HG02852 (cell line): ENCODE measurements around the gene NAA40.

Experiments
- ATAC-seq: cut with Tn5 transposase; IDR thresholded peaks from one replicate; pipeline ENCODE4 v1.9.1; 2021; ENCODE audit warnings: mild to moderate bottlenecking, moderate library complexity; ENCODE audit not compliant: unreplicated experiment

NAA40 gene

DNA sequence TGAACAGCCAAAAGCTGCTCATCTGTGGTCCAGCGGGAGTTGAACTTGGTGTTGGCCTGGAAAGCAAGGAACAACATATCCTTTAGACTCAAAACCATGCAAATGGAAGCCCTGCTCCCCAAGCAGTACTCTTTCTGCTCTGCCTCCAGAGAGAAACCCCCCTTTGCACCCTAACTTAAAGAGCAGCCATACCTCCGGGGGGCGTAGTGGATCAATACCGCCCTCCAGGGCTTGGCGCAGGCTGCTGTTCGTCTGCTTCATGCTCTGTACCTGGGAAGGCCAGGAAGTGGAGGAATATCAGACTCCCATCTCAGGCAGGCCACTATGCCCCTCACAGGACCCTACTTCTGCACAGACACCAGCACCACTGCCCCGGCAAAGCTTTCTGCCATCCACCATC lies 26.1 kb upstream of the NAA40 start:
- no peak for ATAC-seq

DNA sequence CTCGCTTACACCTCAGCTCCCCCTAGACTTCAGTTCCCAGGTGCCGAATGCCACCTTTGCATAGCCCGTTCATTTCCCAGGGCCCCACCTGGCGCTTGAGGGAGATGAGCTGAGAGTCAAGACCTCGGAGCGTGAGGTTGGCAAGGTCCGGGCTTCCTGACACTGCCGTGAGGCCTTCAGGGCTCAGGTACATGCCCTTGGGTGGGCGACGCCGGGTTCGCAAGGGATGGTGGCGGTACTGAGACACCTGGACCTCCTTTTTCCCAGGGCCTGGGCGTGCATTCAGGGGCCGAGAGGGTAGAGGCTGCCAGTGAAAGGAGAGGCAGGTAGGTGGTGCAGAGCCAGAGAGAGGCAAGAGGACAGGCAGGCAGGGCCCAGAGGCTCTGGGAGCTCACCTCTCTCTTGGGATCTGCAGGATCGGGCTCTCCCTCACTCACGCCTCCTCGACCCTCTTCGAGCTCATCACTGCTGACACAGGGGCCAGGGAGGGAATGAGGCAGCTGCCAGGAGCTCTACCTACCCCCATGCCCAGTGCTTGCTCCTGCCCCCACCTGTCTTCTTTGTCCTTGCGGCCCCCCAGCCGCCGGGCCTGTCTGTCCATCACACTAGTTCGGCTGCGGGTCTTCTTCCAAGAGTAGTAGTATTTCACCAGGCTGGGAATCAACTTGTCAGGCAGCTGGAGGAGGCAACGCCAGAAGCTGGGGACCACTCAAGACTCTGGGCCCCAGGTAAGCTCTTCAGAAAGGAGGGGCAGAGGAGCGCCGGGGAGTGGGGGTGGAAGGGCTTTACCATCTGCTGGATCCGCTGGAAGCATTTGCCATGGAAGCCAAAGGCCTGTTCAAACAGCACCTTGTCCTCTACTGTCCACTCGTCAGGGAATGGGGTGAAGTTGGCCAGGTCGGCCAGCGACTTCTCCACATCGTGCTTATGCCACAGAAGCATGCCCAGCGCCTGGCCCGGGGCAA lies 24.7 kb upstream of the NAA40 start:
- ATAC-seq, result no peak

DNA sequence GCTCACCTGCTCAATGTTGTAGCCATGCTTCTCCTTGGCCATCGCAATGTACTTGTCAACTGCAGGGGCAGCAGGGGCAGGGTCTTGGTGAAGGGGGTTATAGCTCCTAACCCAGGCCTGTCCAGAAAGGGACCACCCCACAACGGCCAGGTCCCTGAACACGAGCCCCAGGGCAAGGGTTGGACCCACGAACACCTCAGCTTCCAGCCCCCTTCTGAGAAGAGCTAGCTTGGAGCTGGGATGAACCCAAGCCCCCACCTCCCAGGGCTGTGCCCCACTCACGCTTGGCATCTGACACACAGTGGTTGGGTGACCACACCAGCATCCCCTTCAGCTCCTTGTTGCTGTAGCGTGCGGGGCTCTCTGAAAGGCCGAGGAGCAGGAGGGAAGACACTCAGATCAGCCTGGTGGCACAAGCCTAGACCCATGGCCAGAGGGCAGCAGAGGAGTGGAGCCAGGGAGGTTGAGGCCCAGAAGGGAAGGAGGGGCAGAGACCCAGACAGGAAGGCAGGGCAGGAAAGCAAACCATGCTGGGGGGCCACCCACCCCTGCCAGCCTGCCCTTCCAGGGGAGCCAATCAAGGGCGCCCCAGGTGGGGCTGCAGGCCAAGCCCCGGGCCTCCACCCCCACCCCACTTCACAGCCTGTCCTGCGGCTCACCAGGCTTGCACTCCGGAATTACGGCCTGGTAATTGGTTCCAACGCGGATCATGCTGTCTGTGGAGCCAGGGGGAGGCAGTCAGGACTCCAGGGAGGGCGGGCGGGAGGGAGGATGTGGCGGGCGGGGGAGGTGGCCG lies 23.7 kb upstream of the NAA40 start:
- ATAC-seq, result no peak

DNA sequence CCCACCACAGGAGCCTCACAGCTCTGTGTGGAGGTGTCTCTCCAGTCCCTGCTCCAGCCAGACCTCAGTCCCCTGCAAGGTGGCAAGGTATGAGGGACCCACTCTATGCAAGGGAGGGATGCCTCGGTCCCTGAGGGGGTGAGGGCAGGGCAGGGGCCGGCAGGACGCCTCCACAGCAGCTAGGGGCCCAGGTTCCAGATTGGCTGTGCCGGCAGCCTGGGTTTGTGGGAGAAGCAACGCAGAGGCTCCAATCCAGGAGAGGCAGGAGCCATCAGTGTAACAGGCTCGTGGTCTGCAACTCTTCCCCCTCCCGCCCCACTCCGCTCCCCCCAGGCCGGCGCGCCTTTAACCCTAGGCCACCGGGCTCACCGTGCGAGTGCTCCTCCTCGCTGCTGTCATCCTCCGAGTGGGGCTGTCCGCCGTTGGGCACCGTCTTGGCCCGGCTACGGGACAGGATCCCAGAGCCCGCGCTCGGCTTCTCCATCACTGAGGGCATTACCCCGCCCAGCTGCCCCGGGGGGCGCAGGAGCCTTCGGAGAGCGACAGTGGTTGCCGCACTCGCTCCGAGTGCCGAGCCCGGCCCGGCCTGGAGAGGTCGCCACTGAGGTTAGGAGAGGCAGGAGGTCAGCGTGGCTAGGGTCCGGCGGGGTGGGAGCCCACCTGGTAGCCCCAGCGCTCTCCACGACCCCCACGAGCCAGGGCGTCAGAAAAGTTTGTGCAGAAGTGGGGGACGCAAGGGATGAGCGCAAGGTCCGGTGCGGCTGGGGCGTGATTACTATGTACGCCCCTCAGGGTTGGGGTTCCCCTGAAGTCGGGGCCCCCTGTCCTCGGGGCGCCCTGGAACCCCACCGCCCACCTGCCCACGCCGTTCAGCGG lies 22.6 kb upstream of the NAA40 start:
- ATAC-seq, result no peak

DNA sequence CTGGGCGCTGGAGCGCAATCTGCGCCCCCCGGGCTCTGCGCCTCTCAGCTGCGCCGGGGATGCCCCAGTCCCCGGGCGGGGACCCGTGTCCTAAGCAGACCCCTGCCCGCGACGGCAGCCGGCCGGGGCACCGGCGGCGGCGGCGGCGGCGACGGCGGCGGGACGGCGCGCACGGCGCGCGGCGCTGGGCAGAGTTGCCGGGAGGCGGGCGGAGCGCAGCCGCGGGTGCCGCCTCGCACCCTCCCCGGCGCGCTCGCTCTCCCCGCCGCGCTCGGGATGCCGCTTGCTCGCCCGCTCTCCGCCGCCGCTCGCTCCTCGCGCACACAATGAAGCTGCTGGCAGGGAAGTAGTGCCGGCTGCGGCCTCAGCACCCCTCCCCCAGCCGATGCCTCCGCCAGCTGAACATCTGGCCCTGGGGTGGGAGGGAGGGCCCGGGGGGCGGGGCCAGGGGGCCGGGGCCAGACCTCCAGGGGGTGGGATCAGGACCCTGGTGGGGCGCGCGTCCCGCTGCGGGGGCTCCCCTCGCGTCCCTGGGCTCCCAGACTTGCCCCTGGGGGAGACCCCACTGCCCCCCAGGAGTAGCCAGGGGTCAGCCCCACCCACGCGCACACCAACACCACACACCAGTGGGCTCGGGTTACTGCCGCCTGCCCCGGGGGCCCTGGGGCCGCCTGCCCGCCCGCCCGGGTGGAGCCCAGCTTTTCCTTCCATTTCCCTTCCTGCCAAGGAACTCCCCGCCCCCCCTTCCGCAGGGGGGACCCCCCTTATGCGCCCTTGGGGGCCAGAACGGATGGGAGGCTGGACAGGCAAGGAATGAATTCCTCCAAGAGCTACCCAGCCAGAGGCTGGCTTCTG lies 21.7 kb upstream of the NAA40 start, which contains the start of gene RCOR2:
RCOR2 (minus strand) TSS at position 328 of the 855 bp plus-strand sequence. CDS start 708 bp downstream, outside the sequence.
- no peak for ATAC-seq

DNA sequence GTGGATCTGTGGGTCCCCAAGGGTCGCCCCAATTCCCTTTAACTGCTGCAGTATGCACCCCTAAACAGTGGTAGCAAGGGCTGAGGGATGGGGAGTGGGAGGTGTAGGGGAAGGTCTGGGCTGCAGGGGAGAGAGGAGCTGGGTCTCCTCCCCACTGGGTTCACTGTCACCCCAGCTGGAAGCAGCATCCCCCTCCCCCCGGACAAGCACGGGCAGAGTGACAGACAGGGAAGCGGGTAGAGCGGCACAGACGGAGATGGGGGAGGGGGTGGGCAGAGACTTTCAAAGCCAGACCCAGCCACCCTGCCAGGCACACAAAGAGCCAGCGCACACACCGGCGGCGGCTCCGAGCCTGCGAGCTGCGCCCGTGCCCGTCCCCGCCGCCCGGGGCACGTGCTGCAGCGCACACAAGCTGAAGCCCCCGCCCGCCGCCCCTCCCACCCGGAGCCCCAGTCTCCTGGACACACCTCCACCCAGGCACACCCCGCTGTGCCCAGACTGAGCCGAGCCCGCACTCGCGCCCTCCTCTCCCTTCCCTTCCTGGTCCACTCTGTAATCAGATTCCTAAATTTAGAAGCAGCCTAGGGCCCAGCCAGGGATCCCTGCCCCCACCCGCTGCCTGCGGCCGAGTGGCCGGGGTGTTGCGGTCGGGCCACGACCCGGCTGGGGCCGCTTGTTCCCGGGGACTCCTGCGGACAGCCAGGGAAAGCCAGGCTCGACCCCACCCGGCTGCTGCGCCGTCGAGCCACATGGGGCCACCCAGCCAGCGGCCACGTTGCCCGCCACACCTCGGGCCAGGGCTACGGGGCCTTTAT lies 20.9 kb upstream of the NAA40 start:
- no peak for ATAC-seq

DNA sequence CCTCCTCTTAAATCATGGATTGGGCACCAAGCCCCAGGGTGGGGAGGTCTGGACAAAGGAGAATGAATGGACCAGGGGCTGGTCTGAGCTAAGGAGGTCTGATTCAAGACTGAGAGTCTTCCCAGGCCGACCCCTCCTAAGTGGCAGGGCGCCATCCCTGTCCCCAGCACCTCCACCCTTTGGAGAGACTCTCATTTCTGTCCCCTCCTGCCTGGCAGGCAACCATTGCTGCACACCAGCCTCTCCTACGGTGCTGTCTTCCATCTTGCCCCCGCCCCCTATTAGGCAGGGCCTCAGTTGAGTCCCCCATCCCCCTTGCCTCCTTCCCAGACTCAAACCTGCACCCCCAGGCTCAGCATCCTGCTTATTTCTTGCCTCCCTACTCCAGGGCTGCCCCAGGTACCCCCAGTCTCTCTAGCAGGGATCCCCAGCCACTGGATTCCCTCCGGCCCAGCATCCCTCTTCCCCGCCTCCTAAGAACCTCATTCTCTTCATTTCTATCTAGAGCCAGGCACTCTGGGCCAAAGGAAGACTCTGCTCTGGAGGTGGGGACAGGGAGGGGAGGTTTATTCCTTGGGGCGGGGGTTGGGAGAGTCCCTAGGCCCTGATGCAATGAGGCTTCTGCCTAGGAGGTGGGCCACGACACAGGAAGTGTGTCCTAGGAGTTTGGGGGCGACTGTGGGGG lies 20.2 kb upstream of the NAA40 start:
- no peak for ATAC-seq

DNA sequence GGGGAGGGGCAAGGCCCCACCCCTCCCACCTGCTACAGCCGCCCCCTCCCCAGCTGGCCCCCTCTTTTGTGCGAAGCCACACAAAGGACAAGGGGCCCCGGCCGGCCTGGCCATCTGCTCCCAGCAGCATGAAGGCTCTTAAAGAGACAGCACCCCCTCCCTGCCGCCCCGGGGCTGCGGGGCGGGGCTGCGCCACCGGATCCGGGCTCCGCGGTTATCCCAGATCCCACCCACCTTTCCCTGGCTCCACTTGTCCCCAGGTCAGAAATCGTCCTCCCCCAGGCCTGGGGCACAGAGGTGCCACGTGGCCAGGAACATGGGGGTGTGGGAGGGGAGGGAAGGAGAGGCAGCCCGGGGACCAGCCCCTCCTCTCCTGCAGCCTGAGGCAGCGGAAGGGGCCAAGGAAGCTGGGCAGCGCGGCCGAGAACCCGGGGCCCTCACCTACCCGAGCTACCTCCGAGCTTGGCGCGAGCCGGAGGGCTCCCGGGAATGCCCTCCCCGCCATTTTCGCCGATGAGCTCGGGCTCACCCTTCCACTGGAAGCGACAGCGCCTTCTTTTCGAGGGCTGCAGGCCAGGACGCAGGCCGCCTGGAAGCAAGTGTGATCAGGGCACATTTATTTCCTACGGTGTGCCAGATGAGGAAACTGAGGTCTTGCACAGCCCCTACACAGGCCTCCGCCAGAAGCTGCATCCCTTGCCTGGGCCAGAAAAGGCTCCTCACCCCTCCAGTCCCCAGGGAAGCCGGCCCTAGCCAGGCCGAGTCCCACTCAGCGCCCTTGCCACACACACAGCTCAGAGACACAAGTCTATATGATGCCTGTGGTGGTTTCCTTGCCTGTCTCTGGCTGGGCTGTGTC lies 19.3 kb upstream of the NAA40 start:
- no peak for ATAC-seq

DNA sequence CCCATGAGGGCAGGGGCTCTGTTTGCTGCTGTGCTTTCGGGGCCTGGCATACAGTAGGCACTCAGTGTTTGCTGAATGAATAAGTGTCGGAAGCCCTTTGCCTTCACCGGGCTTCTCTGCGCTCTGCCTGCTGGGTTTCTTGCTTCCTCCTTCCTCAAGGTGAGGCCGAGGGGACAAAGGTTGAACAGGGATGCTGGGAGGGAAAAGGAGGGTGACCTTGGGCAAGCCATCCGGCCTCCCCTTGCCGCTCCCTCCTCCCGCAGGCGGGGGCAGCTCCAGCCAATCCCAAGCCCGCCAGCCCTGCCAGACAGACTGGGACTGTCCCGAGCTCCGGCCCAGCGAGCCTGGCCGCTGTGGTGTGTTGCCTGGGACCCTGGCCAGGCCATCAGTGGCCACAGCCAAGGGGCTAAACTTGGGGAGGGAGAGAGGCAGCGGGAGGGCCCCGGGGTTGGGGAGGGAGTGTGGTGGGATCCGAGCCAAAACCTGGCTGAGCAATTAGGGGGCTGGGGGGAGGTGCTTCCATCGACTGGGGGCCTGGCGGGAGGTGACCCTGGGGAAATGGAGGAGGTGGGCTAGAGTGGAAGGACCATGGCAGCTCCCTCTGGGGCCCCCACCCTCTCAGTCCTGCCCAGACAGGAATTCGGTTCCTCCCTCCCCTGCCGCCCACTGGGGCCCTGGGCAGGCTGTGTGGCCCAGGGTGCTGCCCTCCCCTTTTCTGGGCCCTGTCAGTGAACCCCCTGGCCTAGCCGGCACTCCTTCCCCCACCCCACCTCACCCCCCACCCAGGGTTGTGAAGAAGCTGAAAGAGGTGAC lies 18.5 kb upstream of the NAA40 start:
- ATAC-seq, result no peak

DNA sequence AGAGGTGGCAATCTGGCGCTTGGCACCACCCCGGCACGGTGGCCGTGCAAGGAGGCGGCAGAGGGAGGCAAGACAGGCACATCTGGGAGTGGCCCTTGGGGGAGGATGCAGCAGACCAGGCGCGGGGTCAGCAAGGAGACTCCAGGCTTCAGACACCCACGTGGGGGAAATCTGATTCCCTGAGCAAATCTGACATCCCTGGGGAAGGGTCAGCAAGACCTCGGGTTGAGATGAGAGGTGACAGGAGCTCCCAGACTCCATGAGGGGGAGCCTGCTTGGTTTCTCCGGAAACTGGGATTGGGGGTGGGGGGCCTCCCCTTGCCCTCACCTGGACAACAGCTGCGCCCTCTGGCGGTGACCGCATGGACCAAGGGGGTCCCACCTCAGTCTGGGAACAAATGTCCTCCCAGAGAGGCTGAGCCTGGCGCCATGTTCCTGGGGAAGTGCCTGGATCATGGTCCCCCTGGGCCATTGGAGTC lies 17.8 kb upstream of the NAA40 start:
- ATAC-seq, result no peak

DNA sequence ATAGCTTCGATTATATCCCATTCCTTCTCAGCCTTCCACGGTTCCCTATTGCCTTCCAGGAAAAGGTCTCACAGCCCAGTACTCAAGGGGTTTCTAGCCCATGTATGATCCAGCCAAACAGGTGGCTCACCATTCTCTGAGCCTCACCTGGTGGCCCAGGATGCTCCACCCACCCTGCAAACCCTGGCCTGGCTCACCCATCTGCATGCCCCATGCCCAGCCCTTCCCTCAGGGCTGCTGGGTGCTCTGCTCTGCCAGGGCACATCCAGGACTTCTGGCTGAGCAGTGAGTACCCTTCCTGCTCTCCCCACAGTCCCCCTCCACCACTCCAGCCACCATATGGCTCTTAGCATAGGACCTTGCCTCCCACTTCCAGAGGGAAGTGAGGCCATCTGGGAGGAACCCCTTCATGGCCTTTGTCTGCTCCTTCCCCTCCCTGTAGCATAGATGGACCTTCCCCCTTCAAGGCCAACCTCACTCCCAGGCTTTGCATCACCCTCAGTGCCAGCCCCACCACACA lies 16.1 kb upstream of the NAA40 start:
- no peak for ATAC-seq

DNA sequence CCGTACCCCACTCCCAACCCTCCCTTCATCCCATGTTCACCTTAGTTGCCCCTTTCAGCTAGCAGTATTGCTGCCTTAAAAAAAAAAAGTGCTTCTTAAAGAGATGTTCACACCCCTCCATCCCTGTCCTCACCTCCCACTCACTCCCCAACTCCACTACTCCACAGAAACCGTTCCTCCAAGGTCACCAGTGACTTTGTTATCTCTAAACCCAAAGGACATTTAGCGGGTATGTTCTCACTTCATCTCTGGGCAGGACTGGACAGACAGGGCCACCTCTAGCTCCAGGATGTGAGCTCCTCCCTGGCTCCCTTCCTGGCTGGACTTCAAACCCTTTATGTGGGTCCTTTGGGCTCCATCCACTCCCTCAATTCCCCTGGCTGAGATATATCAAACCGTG lies 15.5 kb upstream of the NAA40 start:
- ATAC-seq, result no peak

DNA sequence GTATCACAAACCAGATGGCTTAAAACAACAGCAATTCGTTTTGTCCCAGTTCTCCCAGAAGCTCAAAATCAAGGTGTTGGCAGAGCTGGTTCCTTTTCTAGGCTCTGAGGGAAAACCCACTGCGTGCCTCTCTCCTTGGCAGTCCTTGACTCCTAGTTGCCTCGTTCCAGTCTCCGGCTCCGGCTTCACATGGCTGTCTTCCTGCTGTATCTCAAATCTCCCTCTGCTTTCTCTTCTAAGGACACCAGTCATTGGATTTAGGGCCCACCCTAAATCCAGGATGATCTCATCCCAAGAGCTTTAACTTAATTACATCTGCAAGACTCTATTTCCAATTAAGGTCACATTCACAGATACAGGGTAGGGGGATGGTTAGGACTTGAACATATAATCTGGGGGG lies 9.2 kb upstream of the NAA40 start:
- ATAC-seq, result no peak

DNA sequence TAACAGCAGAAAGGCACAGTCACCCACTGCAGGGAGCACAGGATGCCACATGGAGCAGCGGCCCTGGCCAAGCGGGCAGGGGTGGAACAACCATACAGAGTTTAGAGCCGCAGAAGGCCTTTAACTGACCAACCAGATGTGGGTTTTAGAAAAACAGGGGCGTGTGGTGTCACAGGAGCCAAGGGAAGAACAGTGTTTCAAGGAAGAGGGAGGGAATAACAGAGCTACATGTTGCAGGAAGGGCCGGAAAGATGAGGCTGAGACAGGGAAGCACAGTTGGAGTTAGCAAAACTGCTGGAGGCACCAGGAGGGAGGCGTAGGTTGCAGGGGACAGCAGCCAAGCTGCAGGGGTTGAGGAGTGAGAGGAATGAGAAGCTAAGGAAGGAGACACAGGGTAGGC lies 7.8 kb upstream of the NAA40 start:
- no peak for ATAC-seq

DNA sequence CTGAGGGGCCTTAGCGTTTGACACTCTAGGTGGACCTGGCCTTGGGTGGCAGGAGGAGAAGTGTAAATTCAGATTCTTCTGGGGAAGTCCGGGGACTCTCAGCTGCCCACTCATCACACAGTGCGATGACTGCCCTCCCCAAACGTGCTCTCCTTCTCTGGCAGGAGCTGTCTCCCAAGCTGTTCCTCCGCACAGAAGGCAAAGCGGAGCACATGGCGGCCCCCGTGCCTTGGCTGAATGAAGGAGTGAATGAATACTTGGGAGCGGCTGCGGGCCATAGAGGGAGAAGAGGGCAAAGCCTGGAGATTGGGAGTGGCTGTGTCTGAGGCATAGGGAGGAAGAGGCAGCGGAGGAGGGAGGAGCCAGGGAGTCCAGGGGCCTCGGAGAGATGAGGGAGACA lies 6.9 kb upstream of the NAA40 start:
- ATAC-seq, result no peak

DNA sequence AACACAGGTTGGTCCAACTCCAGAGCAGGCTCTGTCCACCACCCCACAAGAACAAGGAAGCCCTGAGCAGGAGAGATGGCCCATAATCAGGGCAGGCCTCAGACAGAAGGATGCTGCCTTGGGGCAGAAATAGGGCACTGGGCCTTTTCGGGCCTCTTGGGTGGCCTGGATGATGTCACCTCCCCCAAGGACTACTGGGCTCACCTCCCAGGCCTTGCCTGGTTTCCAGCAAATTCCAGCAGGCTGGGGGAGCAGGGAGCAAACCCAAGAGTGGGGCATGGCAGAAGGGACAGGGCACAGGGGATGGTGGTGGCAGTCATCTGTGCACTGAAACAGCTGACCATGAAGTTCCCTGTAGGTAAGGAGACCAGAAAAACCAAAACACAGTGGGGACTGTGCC lies 5.3 kb upstream of the NAA40 start:
- no peak for ATAC-seq
